Measurements from ENCODE around the gene RUFY3. TPM values are rescaled to one million over a fixed set of nuclear protein-coding genes. Genes with fewer than 3 reads are reported as not detected.
"Not testable (repeated sequence)": the region's sequence is repeated elsewhere in the genome, so short reads cannot be mapped to it uniquely, and the experiment has no call there.

RUFY3 gene
- total and polyA plus RNA-seq, 3 experiments from 2014 or later: 10.4 to 14.8 (median 13.8) TPM

- H3K4me1 Mint-ChIP-seq: peaks cover 15 to 19% (median 18%) of the 10 kb centered on the region in 3 donors
- CTCF ChIA-PET: interaction anchor here (1.0 to 2.6 kb wide), 4 partner anchors 12 to 126 kb away, joined by 3 to 11 read pairs (median 4); partner anchors contain the start of gene UTP3
- no peak for DNase-seq
- peaks cover 0 to 1% of the 10 kb centered on the region in 2 donors for H3K27me3 Mint-ChIP-seq
- Histone ChIP-seq H3K27me3 (ENCODE audit: insufficient read depth, low read length, poor library complexity, severe bottlenecking) (no peaks in the 10 kb centered on the region), H3K4me1 (ENCODE audit: insufficient read depth, low read length) (peaks cover 14% of the 10 kb centered on the region), H3K4me3 (ENCODE audit: low read length) (no peak overlapping the region), H3K9me3 (ENCODE audit: low read length) (no peaks in the 10 kb centered on the region), H3K27ac (ENCODE audit: low read depth, low read length) (no peak overlapping the region), H3K36me3 (ENCODE audit: insufficient read depth, low read length) (no peaks in the 10 kb centered on the region)
- peaks cover 0 to 11% (median 0%) of the 10 kb centered on the region in 3 donors for H3K36me3 Mint-ChIP-seq
- H3K9me3 Mint-ChIP-seq: no peaks in the 10 kb centered on the region
- H3K27ac Mint-ChIP-seq: no peak overlapping the region
- POLR2A ChIA-PET: interaction anchor here (1.2 kb wide), 1 partner anchor 12 kb away, joined by 3 read pairs; the partner anchor contains the start of gene UTP3
- no peak overlapping the region for H3K4me3 Mint-ChIP-seq
Measured at GRCh38 chr4:70701271-70701670, 20.5 kb upstream of the RUFY3 start.

GRCh38 chr4:70702592-70702991 is 19.2 kb upstream of the RUFY3 start:
- POLR2A ChIA-PET: interaction anchor here (0.6 kb wide), 1 partner anchor 137 kb away, joined by 8 read pairs; the partner anchor contains the start of gene GRSF1

GRCh38 chr4:70703619-70704214 is 18.0 kb upstream of the RUFY3 start:
- Histone ChIP-seq H3K27ac (ENCODE audit: low read depth, low read length) (peak overlapping the region; percentile 39), H3K36me3 (ENCODE audit: insufficient read depth, low read length) (no peaks in the 10 kb centered on the region), H3K4me3 (ENCODE audit: low read length) (peak overlapping the region; percentile 40), H3K4me1 (ENCODE audit: insufficient read depth, low read length) (peaks cover 27% of the 10 kb centered on the region), H3K9me3 (ENCODE audit: low read length) (no peaks in the 10 kb centered on the region), H3K27me3 (ENCODE audit: insufficient read depth, low read length, poor library complexity, severe bottlenecking) (no peaks in the 10 kb centered on the region)
- Mint-ChIP-seq H3K4me3 (peak overlapping the region; percentile 87 to 99 (median 93)), H3K27ac (peak overlapping the region; percentile 88 to 97 (median 93)), H3K36me3 (peaks cover 0 to 11% (median 0%) of the 10 kb centered on the region in 3 donors), H3K9me3 (no peaks in the 10 kb centered on the region), H3K27me3 (peaks cover 0 to 1% of the 10 kb centered on the region in 2 donors), H3K4me1 (peaks cover 19 to 30% (median 26%) of the 10 kb centered on the region in 3 donors)
- DNase-seq: no peak
- ChIA-PET CTCF (interaction anchor here (1.2 to 7.1 kb wide), 6 partner anchors 13 to 134 kb away, joined by 3 to 93 read pairs (median 4); partner anchors contain the start of gene UTP3), POLR2A (interaction anchor here (1.1 to 4.3 kb wide), 7 partner anchors 10 to 311 kb away, joined by 3 to 60 read pairs (median 7); partner anchors contain the start of genes GRSF1, MOB1B and UTP3)

More at GRCh38 chr4:70702592-70702991, 19.2 kb upstream of the RUFY3 start:
- CTCF ChIA-PET: interaction anchor here (5.0 to 7.1 kb wide), 2 partner anchors 12 to 34 kb away, joined by 72 to 93 read pairs; partner anchors contain the start of gene UTP3
- H3K4me3 Mint-ChIP-seq; DNase-seq; H3K27ac Mint-ChIP-seq; H3K4me3 ChIP-seq (ENCODE audit: low read length); H3K36me3 ChIP-seq (ENCODE audit: insufficient read depth, low read length); H3K9me3 Mint-ChIP-seq; H3K9me3 ChIP-seq (ENCODE audit: low read length); H3K27me3 Mint-ChIP-seq; H3K27ac ChIP-seq (ENCODE audit: low read depth, low read length); H3K27me3 ChIP-seq (ENCODE audit: insufficient read depth, low read length, poor library complexity, severe bottlenecking): not testable (repeated sequence)
- Mint-ChIP-seq H3K4me1 (peaks cover 19 to 28% (median 26%) of the 10 kb centered on the region in 3 donors), H3K36me3 (peaks cover 0 to 11% (median 0%) of the 10 kb centered on the region in 3 donors)
- peaks cover 27% of the 10 kb centered on the region for H3K4me1 ChIP-seq (ENCODE audit: insufficient read depth, low read length)

- DNase-seq: peak; percentile 56 to 77 (median 62)
- Histone ChIP-seq H3K27ac (ENCODE audit: low read depth, low read length) (peak overlapping the region; percentile 39), H3K4me3 (ENCODE audit: low read length) (peak overlapping the region; percentile 40), H3K9me3 (ENCODE audit: low read length) (no peaks in the 10 kb centered on the region), H3K4me1 (ENCODE audit: insufficient read depth, low read length) (peaks cover 27% of the 10 kb centered on the region), H3K36me3 (ENCODE audit: insufficient read depth, low read length) (no peaks in the 10 kb centered on the region), H3K27me3 (ENCODE audit: insufficient read depth, low read length, poor library complexity, severe bottlenecking) (no peaks in the 10 kb centered on the region)
- peaks cover 19 to 37% (median 31%) of the 10 kb centered on the region in 3 donors for H3K4me1 Mint-ChIP-seq
- peaks cover 0 to 1% of the 10 kb centered on the region in 2 donors for H3K27me3 Mint-ChIP-seq
- peaks cover 0 to 11% (median 0%) of the 10 kb centered on the region in 3 donors for H3K36me3 Mint-ChIP-seq
- H3K9me3 Mint-ChIP-seq: no peaks in the 10 kb centered on the region
- H3K27ac Mint-ChIP-seq: peak overlapping the region; percentile 88 to 97 (median 93)
- ChIA-PET POLR2A (interaction anchor here (1.0 to 4.3 kb wide), 10 partner anchors 10 to 311 kb away, joined by 3 to 60 read pairs (median 5); partner anchors contain the start of genes GRSF1, MOB1B, RUFY3 and UTP3), CTCF (interaction anchor here (0.5 to 7.1 kb wide), 11 partner anchors 11 to 140 kb away, joined by 3 to 93 read pairs (median 4); partner anchors contain the start of gene UTP3)
- peak overlapping the region; percentile 87 to 99 (median 93) for H3K4me3 Mint-ChIP-seq
Measured at GRCh38 chr4:70704215-70704930, 17.4 kb upstream of the RUFY3 start.

DNA sequence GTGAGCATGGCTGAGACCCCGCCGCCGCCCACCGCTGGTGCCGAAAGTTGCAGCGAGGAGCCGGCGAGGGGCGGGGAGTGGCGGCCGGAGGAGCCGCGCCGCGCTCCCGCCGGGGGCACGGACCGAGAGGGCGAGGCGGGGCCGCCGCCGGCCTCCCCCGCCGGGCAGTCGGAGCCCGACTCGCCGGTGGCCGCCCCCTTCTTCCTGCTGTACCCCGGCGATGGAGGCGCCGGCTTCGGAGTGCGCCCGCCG is 16.9 kb upstream of the RUFY3 start:
- peak in 2 of 5 donors; percentile 41 to 58 for DNase-seq
- Histone ChIP-seq H3K27ac (ENCODE audit: low read depth, low read length) (peak overlapping the region; percentile 71), H3K4me3 (ENCODE audit: low read length) (no peak overlapping the region), H3K4me1 (ENCODE audit: insufficient read depth, low read length) (peaks cover 27% of the 10 kb centered on the region), H3K9me3 (ENCODE audit: low read length) (no peaks in the 10 kb centered on the region), H3K27me3 (ENCODE audit: insufficient read depth, low read length, poor library complexity, severe bottlenecking) (no peaks in the 10 kb centered on the region), H3K36me3 (ENCODE audit: insufficient read depth, low read length) (no peaks in the 10 kb centered on the region)
- Mint-ChIP-seq H3K36me3 (peaks cover 0 to 11% (median 0%) of the 10 kb centered on the region in 3 donors), H3K27ac (no peak overlapping the region), H3K4me1 (peaks cover 20 to 42% (median 35%) of the 10 kb centered on the region in 3 donors), H3K9me3 (no peaks in the 10 kb centered on the region), H3K27me3 (peaks cover 0 to 1% of the 10 kb centered on the region in 2 donors), H3K4me3 (peak overlapping the region in 6 of 7 donors; percentile 11 to 99 (median 90))
- ChIA-PET POLR2A (interaction anchor here (1.0 to 4.3 kb wide), 7 partner anchors 12 to 134 kb away, joined by 3 to 60 read pairs (median 7); partner anchors contain the start of genes GRSF1, RUFY3 and UTP3), CTCF (interaction anchor here (0.5 to 7.1 kb wide), 13 partner anchors 10 to 197 kb away, joined by 3 to 93 read pairs (median 4); partner anchors contain the start of genes MOB1B and UTP3)

DNA sequence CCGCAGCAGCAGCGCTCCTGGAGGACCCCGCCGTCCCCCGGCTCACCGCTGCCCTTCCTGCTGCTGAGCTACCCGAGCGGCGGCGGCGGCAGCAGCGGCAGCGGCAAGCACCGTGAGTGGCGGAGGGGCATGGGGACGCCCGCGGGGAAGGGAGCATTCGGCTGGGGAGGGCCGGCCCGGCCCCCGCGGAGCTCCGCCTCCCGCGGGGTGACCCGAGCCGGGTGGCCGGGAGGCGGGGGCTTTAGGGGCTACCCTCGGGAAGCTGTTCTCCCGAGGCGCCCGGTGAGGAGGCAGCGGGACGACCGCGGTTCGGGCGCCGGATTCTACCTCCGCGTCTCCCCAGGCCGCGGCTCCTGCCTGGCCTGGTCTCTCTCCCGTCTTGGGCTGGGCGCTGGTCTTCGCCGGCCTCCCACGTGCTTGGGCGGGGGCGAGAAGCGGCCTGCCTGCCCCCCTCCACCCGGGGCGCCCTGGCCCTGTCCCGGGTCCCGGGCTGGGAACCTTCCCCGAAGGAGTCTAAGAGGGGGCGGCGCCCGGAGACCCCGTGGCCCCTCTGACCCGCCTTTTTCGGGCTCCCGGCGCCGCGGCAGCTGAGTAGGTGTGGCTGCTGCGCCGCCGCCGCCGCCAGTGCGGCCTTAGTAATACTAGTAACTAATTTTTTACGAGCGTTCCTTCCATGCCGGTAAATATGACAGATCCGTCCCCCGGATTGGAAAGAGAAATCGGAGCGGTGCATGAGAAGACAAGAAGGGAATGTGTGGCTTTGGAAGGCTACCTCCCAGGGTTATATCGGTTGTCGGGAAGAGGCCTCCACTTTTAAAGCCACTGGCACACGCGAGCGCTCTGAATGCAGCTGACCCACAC is 16.4 kb upstream of the RUFY3 start:
- Mint-ChIP-seq H3K4me3 (peak overlapping the region; percentile 87 to 99 (median 94)), H3K27me3 (peaks cover 0 to 1% of the 10 kb centered on the region in 2 donors), H3K27ac (peak overlapping the region; percentile 86 to 98 (median 94)), H3K9me3 (no peaks in the 10 kb centered on the region), H3K36me3 (peaks cover 0 to 11% (median 0%) of the 10 kb centered on the region in 3 donors), H3K4me1 (peaks cover 21 to 44% (median 38%) of the 10 kb centered on the region in 3 donors)
- peak overlapping the region; percentile 68 for H3K4me3 ChIP-seq (ENCODE audit: low read length)
- peak; percentile 67 to 85 (median 72) for DNase-seq
- H3K27me3 ChIP-seq (ENCODE audit: insufficient read depth, low read length, poor library complexity, severe bottlenecking): no peaks in the 10 kb centered on the region
- peaks cover 27% of the 10 kb centered on the region for H3K4me1 ChIP-seq (ENCODE audit: insufficient read depth, low read length)
- no peaks in the 10 kb centered on the region for H3K36me3 ChIP-seq (ENCODE audit: insufficient read depth, low read length)
- ChIA-PET CTCF (interaction anchor here (0.5 to 7.1 kb wide), 14 partner anchors 10 to 197 kb away, joined by 3 to 93 read pairs (median 4); partner anchors contain the start of genes MOB1B, RUFY3 and UTP3), POLR2A (interaction anchor here (0.7 to 4.3 kb wide), 11 partner anchors 13 to 482 kb away, joined by 3 to 60 read pairs (median 5); partner anchors contain the start of genes GRSF1, MOB1B, RUFY3 and UTP3)
- no peaks in the 10 kb centered on the region for H3K9me3 ChIP-seq (ENCODE audit: low read length)
- peak overlapping the region; percentile 71 for H3K27ac ChIP-seq (ENCODE audit: low read depth, low read length)

DNA sequence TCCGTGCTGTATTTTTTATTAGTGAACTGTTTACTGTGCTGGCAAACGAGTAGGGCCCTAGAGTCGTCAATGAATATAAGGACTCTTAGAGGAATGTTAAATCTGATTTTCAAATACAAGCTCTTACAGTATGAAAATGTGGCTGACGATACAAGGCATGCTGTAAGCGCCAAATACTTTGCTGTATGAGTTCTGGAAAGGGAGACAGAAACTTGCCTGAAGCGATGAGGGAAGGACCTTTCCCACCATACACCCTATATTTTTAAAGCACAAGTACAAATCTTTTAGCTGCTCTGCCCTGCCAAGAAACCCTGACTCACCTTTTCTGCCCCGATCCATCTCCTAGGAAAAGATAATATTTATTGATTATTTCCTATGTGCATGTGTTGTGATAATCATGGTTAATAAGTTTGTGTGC is 15.7 kb upstream of the RUFY3 start:
- CTCF ChIA-PET: interaction anchor here (0.6 to 7.1 kb wide), 8 partner anchors 15 to 196 kb away, joined by 3 to 93 read pairs (median 6); partner anchors contain the start of genes MOB1B, RUFY3 and UTP3
- Mint-ChIP-seq H3K36me3 (peaks cover 0 to 11% (median 0%) of the 10 kb centered on the region in 3 donors), H3K4me1 (peaks cover 21 to 44% (median 38%) of the 10 kb centered on the region in 3 donors), H3K4me3 (peak overlapping the region; percentile 87 to 99 (median 94)), H3K27me3 (peaks cover 0 to 1% of the 10 kb centered on the region in 2 donors), H3K27ac (peak overlapping the region; percentile 86 to 98 (median 94)), H3K9me3 (no peaks in the 10 kb centered on the region)
- Histone ChIP-seq H3K27ac (ENCODE audit: low read depth, low read length) (peak overlapping the region; percentile 71), H3K9me3 (ENCODE audit: low read length) (no peaks in the 10 kb centered on the region), H3K36me3 (ENCODE audit: insufficient read depth, low read length) (no peaks in the 10 kb centered on the region), H3K4me3 (ENCODE audit: low read length) (peak overlapping the region; percentile 68), H3K4me1 (ENCODE audit: insufficient read depth, low read length) (peaks cover 27% of the 10 kb centered on the region), H3K27me3 (ENCODE audit: insufficient read depth, low read length, poor library complexity, severe bottlenecking) (no peaks in the 10 kb centered on the region)
- DNase-seq: no peak
- POLR2A ChIA-PET: interaction anchor here (0.7 to 4.3 kb wide), 7 partner anchors 17 to 481 kb away, joined by 3 to 60 read pairs (median 6); partner anchors contain the start of genes GRSF1 and UTP3
